ENCODE data around the gene NUBP2. TPM values are rescaled to one million over a fixed set of nuclear protein-coding genes. Genes with fewer than 3 reads are reported as not detected.
A peak's percentile ranks its signal among the peaks of the same experiment; 100 is the strongest.

The NUBP2 gene
- total RNA-seq, 4 donors from 2014 or later: 55.4 to 115 (median 90.8) TPM

DNA sequence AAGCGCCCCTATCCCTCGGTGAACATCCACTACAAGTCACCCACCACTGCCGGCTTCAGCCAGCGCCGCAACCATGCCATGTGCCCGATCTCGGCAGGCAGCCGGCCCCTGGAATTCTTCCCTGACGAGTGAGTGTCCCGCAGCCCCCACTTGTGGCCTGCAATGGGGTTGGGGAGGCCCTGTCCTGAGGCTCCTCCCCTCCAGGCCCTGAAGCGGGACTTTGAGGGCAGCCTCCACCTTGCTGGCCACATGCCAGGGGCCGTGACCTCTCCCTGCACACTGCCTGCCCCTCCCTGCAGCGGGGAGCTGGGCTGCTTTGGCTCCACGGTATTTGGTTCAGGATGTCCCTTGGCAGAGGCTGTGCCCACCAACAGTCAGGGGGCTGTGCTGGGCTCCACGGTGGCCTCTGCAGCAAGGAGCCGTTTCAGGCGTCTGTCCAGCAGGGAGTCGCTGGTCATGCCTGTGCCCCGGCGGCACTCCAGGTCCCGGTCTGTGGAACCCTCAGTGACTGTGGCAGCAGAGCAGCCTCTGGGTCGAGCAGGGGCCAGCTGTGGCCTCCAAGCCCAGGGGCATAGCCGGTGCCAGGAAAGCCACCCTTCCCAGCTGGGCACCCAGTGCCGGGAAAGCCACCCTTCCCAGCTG, 19.8 kb upstream of the NUBP2 start:
- Histone ChIP-seq H3K36me3 (peaks cover 94% of the 10 kb centered on the region), H3K27me3 (no peaks in the 10 kb centered on the region), H3K9me3 (no peaks in the 10 kb centered on the region), H3K27ac (no peak overlapping the region), H3K4me1 (peaks cover 8% of the 10 kb centered on the region), H3K4me3 (no peak overlapping the region)
- 70% methylated on average over 7 of the region's 24 CpGs for whole genome bisulfite sequencing
- no peak for TF ChIP-seq EP300 (IDR thresholded peaks at IDR 0.05)
- TF ChIP-seq POLR2A (IDR thresholded peaks at IDR 0.05): no peak
- TF ChIP-seq POLR2AphosphoS5 (IDR thresholded peaks at IDR 0.05): no peak
- TF ChIP-seq, protein P1, sequence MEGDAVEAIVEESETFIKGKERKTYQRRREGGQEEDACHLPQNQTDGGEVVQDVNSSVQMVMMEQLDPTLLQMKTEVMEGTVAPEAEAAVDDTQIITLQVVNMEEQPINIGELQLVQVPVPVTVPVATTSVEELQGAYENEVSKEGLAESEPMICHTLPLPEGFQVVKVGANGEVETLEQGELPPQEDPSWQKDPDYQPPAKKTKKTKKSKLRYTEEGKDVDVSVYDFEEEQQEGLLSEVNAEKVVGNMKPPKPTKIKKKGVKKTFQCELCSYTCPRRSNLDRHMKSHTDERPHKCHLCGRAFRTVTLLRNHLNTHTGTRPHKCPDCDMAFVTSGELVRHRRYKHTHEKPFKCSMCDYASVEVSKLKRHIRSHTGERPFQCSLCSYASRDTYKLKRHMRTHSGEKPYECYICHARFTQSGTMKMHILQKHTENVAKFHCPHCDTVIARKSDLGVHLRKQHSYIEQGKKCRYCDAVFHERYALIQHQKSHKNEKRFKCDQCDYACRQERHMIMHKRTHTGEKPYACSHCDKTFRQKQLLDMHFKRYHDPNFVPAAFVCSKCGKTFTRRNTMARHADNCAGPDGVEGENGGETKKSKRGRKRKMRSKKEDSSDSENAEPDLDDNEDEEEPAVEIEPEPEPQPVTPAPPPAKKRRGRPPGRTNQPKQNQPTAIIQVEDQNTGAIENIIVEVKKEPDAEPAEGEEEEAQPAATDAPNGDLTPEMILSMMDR (IDR thresholded peaks at IDR 0.05): no peak
- DNase-seq (ENCODE audit: low spot score in 2 of 2): no peak

DNA sequence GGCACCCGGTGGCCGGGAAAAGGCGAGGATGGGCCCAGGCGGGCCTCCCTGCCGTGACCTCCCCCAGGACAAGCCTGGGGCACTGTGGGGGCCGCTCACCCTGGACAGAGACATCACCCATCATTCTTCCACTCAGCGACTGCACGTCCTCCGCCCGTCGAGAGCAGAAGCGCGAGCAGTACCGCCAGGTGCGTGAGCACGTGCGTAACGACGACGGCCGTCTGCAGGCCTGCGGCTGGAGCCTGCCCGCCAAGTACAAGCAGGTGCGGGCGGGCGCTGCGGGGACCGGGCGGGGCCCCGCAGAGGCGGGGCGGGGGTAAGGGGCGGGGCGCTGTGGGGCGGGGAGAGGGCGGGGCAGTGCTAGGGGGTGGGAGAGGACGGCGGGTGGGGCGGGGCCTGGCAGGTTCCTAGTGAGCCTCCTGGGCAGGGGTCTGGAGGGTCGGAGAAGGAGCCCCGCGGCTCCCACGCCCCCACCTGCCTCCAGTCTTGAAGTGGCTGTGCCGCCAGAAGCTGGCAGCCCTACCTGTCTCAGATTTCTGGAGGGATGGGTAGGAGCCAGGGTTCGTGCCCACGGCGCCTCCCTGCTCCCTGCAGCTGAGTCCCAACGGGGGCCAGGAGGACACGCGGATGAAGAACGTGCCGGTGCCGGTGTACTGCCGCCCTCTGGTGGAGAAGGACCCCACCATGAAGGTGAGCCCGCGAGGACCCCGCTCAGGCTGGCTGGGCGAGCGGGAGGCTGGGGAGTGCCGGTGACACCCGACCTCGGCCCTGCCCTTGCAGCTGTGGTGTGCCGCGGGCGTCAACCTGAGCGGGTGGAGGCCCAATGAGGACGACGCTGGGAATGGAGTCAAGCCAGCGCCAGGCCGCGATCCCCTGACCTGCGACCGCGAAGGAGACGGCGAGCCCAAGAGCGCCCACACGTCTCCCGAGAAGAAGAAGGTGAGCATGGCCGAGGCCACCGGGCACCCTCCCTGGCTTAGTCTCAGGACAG, 18.9 kb upstream of the NUBP2 start:
- Histone ChIP-seq H3K4me1 (peaks cover 8% of the 10 kb centered on the region), H3K36me3 (peaks cover 96% of the 10 kb centered on the region), H3K27ac (no peak overlapping the region), H3K9me3 (no peaks in the 10 kb centered on the region), H3K4me3 (no peak overlapping the region), H3K27me3 (no peaks in the 10 kb centered on the region)
- TF ChIP-seq, protein P1 (IDR thresholded peaks at IDR 0.05): peak in 1 of 2 donors; percentile 27
- no peak for TF ChIP-seq POLR2AphosphoS5 (IDR thresholded peaks at IDR 0.05)
- DNase-seq (ENCODE audit: low spot score in 2 of 2): no peak
- WGBS: 55% methylated on average over 15 of the region's 81 CpGs

DNA sequence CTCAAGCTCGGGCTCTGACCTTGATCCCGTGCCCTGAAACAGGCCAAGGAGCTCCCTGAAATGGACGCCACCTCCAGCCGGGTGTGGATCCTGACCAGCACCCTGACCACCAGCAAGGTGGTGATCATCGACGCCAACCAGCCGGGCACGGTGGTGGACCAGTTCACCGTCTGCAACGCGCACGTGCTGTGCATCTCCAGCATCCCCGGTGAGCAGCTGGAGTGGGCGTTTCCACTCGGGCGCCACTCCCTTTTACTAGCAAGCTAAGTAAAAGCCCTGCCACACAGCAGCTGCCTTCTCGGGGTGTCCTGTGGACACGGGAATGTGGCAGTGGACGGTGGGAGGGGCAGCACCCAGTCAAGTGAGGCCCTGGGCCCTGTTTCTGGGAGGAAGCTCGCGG, 17.8 kb upstream of the NUBP2 start:
- H3K27ac ChIP-seq: no peak overlapping the region
- no peak for DNase-seq (ENCODE audit: low spot score in 2 of 2)
- TF ChIP-seq EP300 (IDR thresholded peaks at IDR 0.05) (no peak), POLR2A (IDR thresholded peaks at IDR 0.05) (no peak), POLR2AphosphoS5 (IDR thresholded peaks at IDR 0.05) (no peak)
- TF ChIP-seq, protein P1 (IDR thresholded peaks at IDR 0.05): no peak
- H3K9me3 ChIP-seq: no peaks in the 10 kb centered on the region
- H3K4me3 ChIP-seq: no peak overlapping the region
- H3K27me3 ChIP-seq: no peaks in the 10 kb centered on the region
- 73% methylated on average over 15 of the region's 21 CpGs for WGBS
- H3K36me3 ChIP-seq: peaks cover 84% of the 10 kb centered on the region
- peaks cover 17% of the 10 kb centered on the region for H3K4me1 ChIP-seq

DNA sequence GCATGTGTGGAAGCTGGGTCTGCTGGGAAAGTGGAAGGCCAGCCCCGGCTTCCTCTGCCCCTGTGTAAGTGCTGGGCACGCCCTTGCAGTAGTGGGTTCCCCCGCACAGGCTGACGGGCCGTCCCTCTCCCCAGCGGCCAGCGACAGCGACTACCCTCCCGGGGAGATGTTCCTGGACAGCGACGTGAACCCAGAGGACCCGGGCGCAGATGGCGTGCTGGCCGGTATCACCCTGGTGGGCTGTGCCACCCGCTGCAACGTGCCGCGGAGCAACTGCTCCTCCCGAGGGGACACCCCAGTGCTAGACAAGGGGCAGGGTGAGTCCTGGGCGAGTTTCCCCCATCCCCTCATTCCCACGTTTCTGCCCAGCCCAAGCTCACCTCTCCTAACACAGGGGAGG, 16.9 kb upstream of the NUBP2 start:
- peaks cover 26% of the 10 kb centered on the region for H3K4me1 ChIP-seq
- no peak overlapping the region for H3K27ac ChIP-seq
- peaks cover 76% of the 10 kb centered on the region for H3K36me3 ChIP-seq
- H3K9me3 ChIP-seq: no peaks in the 10 kb centered on the region
- TF ChIP-seq, protein P1 (IDR thresholded peaks at IDR 0.05): no peak
- TF ChIP-seq POLR2A (IDR thresholded peaks at IDR 0.05) (no peak), EP300 (IDR thresholded peaks at IDR 0.05) (no peak), POLR2AphosphoS5 (IDR thresholded peaks at IDR 0.05) (no peak)
- WGBS: no CpG with 5 or more reads among the region's 22 CpGs
- H3K27me3 ChIP-seq: no peaks in the 10 kb centered on the region
- H3K4me3 ChIP-seq: no peak overlapping the region
- no peak for DNase-seq (ENCODE audit: low spot score in 2 of 2)

DNA sequence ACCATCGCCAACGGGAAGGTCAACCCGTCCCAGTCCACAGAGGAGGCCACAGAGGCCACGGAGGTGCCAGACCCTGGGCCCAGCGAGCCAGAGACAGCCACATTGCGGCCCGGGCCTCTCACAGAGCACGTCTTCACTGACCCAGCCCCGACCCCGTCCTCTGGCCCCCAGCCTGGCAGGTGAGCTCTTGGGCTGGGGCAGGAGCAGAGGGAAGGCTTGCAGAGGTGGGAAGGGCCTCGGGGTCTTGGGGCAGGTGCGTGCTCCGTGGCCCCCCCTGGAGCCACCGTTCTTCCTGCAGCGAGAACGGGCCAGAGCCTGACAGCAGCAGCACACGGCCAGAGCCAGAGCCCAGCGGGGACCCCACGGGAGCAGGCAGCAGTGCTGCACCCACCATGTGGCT, 16.5 kb upstream of the NUBP2 start:
- no peaks in the 10 kb centered on the region for H3K9me3 ChIP-seq
- DNase-seq (ENCODE audit: low spot score in 2 of 2): no peak
- TF ChIP-seq EP300 (IDR thresholded peaks at IDR 0.05) (no peak), POLR2AphosphoS5 (IDR thresholded peaks at IDR 0.05) (no peak), POLR2A (IDR thresholded peaks at IDR 0.05) (no peak)
- TF ChIP-seq, protein P1 (IDR thresholded peaks at IDR 0.05): no peak
- peaks cover 72% of the 10 kb centered on the region for H3K36me3 ChIP-seq
- H3K27ac ChIP-seq: no peak overlapping the region
- H3K4me1 ChIP-seq: peaks cover 28% of the 10 kb centered on the region
- H3K4me3 ChIP-seq: no peak overlapping the region
- WGBS: 88% methylated on average over 14 of the region's 19 CpGs
- H3K27me3 ChIP-seq: no peaks in the 10 kb centered on the region

Data from suprapubic skin (tissue), 4 donors.